DND-41 (cell line): ENCODE data around the gene PLCB4.

Source experiments
- ATAC-seq: fragments of 200-7000 bp; cut with Tn5 transposase; 3 replicates; pipeline ENCODE4 v1.9.1; 2021; ENCODE audit warnings: low read depth; ENCODE audit not compliant: insufficient read depth
- DNase-seq: peaks from one replicate; pipeline ENCODE4 v3.0.0-alpha.2; 2020
- H2AFZ ChIP-seq: 2 replicates; pipeline ENCODE4 v1.6.0; 2012; ENCODE audit warnings: low read depth, low read length
- H3K27ac ChIP-seq: 2 replicates; pipeline ENCODE4 v1.5.1; 2012; ENCODE audit warnings: low read length, inconsistent platforms
- H3K27me3 ChIP-seq: fragments of 200-600 bp; sonication (generic); 2 replicates; pipeline ENCODE4 v1.6.0; 2012; ENCODE audit warnings: low read length, mild to moderate bottlenecking, inconsistent platforms; ENCODE audit not compliant: insufficient read depth, poor library complexity
- H3K36me3 ChIP-seq: 2 replicates; pipeline ENCODE4 v1.5.1; 2012; ENCODE audit warnings: low read length, inconsistent platforms; ENCODE audit not compliant: insufficient read depth
- H3K4me1 ChIP-seq: 2 replicates; pipeline ENCODE4 v1.5.1; 2012; ENCODE audit warnings: mild to moderate bottlenecking, low read length; ENCODE audit not compliant: insufficient read depth
- H3K4me2 ChIP-seq: 2 replicates; pipeline ENCODE4 v1.6.0; 2012; ENCODE audit warnings: mild to moderate bottlenecking, moderate library complexity, low read length, inconsistent platforms; ENCODE audit not compliant: insufficient read depth
- H3K4me3 ChIP-seq, 2 experiments: fragments of 200-600 bp in 1 of 2; shearing (Covaris generic) in 1 of 2; 2 replicates each; pipeline ENCODE4 v1.5.1; 2012 to 2016; ENCODE audit warnings: inconsistent platforms in 2 of 2, low read length in 2 of 2, mild to moderate bottlenecking in 2 of 2, low read depth in 1 of 2, moderate library complexity in 1 of 2
- H3K79me2 ChIP-seq: 2 replicates; pipeline ENCODE4 v1.6.0; 2012; ENCODE audit warnings: low read length, inconsistent platforms; ENCODE audit not compliant: insufficient read depth
- H3K9ac ChIP-seq: 2 replicates; pipeline ENCODE4 v1.6.0; 2012; ENCODE audit warnings: low read depth, mild to moderate bottlenecking, inconsistent platforms, low read length, moderate library complexity
- H3K9me3 ChIP-seq: 2 replicates; pipeline ENCODE4 v1.5.1; 2012; ENCODE audit warnings: low read length, moderate library complexity, mild to moderate bottlenecking, inconsistent platforms; ENCODE audit not compliant: insufficient read depth, severe bottlenecking
- H4K20me1 ChIP-seq: 2 replicates; pipeline ENCODE4 v1.6.0; 2012; ENCODE audit warnings: low read length; ENCODE audit not compliant: insufficient read depth
- CTCF ChIP-seq: IDR thresholded peaks from 2 replicates; pipeline ENCODE4 v1.5.1; 2012; ENCODE audit warnings: borderline replicate concordance, low read length, moderate library complexity, mild to moderate bottlenecking; ENCODE audit not compliant: poor library complexity, severe bottlenecking; ENCODE audit errors: extremely low read depth
- EZH2 ChIP-seq: IDR thresholded peaks from 3 replicates; pipeline ENCODE4 v1.6.1; 2012; ENCODE audit warnings: borderline replicate concordance, low read depth, mild to moderate bottlenecking, moderate library complexity, low read length, inconsistent platforms; ENCODE audit not compliant: severe bottlenecking

The PLCB4 gene

GRCh38 chr20:9369557-9369956 is 300.7 kb downstream of the PLCB4 start:
- DNase-seq (no peak), ATAC-seq (no peak)
- Histone ChIP-seq H3K4me2 (no peak overlapping the region), H3K27me3 (no peaks in the 10 kb centered on the region), H3K4me1 (no peaks in the 10 kb centered on the region), H3K36me3 (no peaks in the 10 kb centered on the region), H4K20me1 (no peaks in the 10 kb centered on the region), H2AFZ (no peak overlapping the region), H3K9ac (no peak overlapping the region), H3K79me2 (no peaks in the 10 kb centered on the region), H3K9me3 (no peaks in the 10 kb centered on the region), H3K4me3 (no peak overlapping the region), H3K27ac (no peak overlapping the region)
- no peak for TF ChIP-seq EZH2
- no peak for TF ChIP-seq CTCF

- DNase-seq, result no peak
Measured at GRCh38 chr20:9374072-9374471, 305.2 kb downstream of the PLCB4 start.

GRCh38 chr20:9374480-9374879 is 305.6 kb downstream of the PLCB4 start:
- no peak overlapping the region for H2AFZ ChIP-seq
- no peak overlapping the region for H3K4me2 ChIP-seq
- ATAC-seq (no peak), DNase-seq (no peak)
- no peaks in the 10 kb centered on the region for H3K79me2 ChIP-seq
- no peaks in the 10 kb centered on the region for H3K4me1 ChIP-seq
- no peak overlapping the region for H3K9ac ChIP-seq
- H3K9me3 ChIP-seq, result no peaks in the 10 kb centered on the region
- TF ChIP-seq EZH2 (no peak), CTCF (no peak)
- H3K36me3 ChIP-seq, result no peaks in the 10 kb centered on the region
- no peaks in the 10 kb centered on the region for H4K20me1 ChIP-seq
- no peak overlapping the region for H3K27ac ChIP-seq
- no peak overlapping the region for H3K4me3 ChIP-seq
- H3K27me3 ChIP-seq, result no peaks in the 10 kb centered on the region

More at GRCh38 chr20:9374072-9374471, 305.2 kb downstream of the PLCB4 start:
- Histone ChIP-seq H3K9ac (no peak overlapping the region), H3K27me3 (no peaks in the 10 kb centered on the region), H3K9me3 (no peaks in the 10 kb centered on the region), H3K4me2 (no peak overlapping the region), H2AFZ (no peak overlapping the region), H3K4me3 (no peak overlapping the region), H3K79me2 (no peaks in the 10 kb centered on the region), H3K27ac (no peak overlapping the region), H3K4me1 (no peaks in the 10 kb centered on the region), H3K36me3 (no peaks in the 10 kb centered on the region), H4K20me1 (no peaks in the 10 kb centered on the region)
- no peak for ATAC-seq
- TF ChIP-seq CTCF, result no peak
- TF ChIP-seq EZH2, result no peak

- Histone ChIP-seq H2AFZ (no peak overlapping the region), H3K36me3 (no peaks in the 10 kb centered on the region), H3K4me1 (no peaks in the 10 kb centered on the region), H3K27me3 (no peaks in the 10 kb centered on the region), H3K9ac (no peak overlapping the region), H3K4me3 (no peak overlapping the region), H3K4me2 (no peak overlapping the region), H3K9me3 (no peaks in the 10 kb centered on the region), H3K79me2 (no peaks in the 10 kb centered on the region), H4K20me1 (no peaks in the 10 kb centered on the region), H3K27ac (no peak overlapping the region)
- no peak for DNase-seq
- TF ChIP-seq EZH2 (no peak), CTCF (no peak)
- ATAC-seq, result no peak
Measured at GRCh38 chr20:9375221-9375681, 306.4 kb downstream of the PLCB4 start.
